GM18870 (cell line): ENCODE data around the gene RABL6.
"Not testable (repeated sequence)": the region's sequence is repeated elsewhere in the genome, so short reads cannot be mapped to it uniquely, and the experiment has no call there.

Experiments
- ATAC-seq: cut with Tn5 transposase; IDR thresholded peaks from one replicate; pipeline ENCODE4 v1.9.1; 2021; ENCODE audit warnings: moderate library complexity; ENCODE audit not compliant: unreplicated experiment

The RABL6 gene

DNA sequence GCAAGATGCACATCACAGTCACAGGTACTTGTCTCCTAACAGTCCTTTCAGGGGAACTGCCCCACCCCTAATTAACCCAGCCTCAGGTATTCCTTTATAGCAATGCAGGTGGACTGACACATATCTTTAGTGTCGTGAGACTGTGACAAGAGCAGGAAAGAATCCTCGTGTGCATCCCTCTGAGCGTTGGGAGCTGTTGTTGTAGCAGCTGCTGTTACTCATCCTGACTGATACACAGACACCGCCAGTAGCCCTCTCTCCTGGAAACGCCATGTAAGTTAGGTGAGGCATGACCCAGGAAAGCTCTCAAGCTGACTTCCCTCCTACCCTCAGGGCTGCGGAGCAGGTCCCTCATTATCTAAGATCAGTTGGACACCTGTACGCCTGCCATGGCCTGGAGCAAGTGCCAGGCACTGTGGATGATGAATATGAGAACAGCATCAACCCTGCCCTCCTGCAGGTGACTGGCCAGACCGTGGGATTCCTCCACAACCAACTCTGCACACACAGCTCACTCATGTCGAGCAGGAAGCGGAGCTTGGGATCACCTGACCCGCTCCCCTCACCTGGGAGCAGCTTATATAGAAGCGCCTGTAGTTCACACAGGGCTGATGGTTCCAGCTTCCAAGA is 33.2 kb upstream of the RABL6 start:
- no peak for ATAC-seq

DNA sequence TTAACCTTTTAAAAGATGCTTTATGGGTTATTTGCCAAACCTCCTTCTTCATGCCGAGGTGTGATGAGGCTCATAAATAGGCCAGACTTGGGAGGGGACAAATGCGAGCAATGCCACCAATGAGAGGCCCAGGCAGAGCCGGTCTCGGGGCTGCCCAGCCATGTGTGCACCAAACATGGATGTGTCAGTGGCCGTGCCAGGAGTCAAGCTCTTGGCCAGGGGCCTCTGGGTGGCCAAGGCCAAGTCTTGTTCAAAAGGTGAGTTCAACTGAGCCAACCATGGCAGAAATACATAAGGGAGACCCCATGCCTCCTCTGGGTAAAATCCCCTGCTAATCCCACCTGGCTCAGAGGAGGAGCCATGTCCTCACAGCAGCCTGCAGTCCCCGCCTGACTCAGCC is 32.6 kb upstream of the RABL6 start:
- no peak for ATAC-seq

DNA sequence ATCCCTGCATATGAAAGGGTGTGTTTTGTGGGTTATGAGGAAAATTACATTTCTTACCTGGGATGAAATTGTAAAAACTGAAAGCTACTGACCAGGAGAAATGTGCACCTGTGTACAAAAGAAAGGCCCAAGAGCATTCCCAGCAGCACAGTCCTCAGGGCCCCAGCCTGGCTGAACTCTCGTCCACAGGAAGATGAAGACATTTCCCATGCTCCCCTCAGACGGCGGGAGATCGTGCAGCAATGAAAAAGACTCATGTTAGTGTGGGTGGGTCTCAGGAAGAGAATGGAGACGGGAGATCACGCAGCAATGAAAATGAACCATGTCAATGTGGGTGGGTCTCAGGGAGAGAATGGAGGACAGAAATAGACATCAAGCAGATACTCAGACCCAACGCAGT is 30.8 kb upstream of the RABL6 start:
- ATAC-seq, result no peak

DNA sequence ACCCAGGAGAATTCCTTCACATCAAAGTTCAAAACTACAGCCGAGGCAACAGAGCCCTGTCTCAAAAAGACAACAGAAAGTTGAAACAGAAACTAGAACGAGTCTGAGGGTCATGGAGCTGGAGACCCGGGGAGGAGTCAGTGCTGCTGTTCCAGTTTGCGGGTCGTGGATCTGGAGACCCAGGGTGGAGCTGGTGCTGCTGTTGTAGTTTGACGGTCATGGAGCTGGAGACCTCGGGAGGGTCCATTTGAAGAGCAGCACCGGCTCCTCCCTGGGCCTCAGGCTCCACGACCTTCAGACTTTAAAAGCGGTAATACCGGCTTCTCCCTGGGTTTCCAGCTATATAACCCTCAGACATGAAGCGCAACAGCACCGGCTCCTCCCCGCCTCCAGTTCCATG is 30.4 kb upstream of the RABL6 start:
- ATAC-seq, result no peak

DNA sequence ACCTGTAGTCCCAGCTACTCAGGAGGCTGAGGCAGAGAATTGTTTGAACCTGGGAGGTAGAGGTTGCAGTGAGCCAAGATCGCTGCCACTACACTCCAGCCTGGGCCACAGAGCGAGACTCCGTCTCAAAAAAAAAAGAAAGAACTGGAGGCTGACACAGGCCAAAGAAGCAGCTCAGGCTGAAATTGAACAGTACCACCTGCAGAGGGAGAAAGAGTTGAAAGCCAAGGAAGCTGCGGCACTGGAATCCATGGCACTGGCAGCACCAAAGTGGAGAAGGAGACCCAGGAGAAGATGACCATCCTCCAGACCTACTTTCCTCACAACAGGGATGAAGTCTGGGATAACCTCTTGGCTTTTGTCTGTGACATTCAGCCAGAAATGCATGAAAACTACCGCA is 27.9 kb upstream of the RABL6 start:
- no peak for ATAC-seq

DNA sequence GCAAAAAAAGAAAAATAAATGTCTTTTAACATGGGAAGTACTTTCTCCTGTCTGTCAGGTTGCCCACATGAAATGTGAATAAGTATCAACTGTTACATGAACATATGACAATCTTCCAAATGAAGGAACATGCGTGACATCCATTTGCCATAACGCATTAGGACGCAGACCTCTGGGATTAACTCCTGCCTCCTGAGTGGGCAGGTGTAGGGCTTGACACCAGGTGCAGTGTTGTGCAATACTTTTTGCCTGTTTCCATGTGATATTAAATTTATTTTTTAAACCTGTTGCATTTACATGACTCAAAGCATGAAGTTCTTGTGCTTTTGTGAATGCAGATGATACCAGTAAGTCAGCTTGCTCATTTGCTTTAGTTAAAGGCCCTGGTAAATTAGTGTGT is 25.3 kb upstream of the RABL6 start:
- no peak for ATAC-seq

DNA sequence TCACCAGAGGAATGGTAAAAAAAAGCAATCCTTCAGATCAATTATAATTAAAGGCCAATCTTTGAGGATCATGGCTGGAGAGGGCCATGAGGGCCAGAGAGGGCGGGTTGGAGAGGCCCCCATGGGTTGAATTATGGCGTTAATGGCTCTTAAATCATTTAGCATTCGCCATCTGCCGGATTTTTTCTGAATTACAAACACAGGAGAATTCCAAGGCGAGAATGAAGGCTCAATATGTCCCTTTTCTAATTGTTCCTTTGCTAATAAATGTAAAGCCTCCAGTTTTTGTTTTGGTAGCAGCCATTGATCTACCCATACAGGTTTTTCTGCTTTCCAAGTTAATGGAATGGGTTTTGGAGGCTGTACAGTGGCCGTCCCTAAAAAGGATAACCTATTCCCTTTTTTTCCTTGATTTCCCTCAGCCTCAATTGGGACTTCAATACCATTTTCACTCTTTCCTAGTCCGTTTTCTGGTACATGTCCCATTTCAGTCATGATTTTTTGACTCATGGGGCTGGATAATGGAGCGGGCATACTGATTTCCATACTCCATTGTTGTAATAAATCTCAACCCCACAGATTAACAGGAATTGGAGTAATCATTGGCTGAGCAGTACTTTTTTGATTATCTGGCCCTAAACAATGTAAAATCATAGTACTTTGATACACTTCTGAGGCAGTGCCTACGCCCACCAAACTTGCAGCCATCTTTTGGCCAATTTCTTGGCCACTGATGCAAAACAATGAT is 23.3 kb upstream of the RABL6 start:
- ATAC-seq, result no peak

DNA sequence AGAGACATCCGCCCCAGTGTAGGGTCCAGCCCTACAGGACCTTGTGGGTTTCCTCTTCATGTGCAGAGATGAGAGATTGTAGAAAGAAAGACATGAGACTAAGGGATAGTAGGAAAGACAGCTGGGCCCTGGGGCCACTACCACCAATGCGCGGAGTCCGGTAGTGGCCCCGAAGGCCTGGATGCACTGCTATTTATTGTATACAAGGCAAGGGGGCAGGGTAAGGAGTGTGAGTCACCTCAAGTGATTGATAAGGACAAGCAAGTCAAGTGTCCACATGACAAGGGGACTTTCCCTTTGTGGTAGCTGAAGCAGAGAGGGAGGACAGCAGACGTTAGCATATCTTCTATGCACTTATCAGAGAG is 22.8 kb upstream of the RABL6 start:
- no peak for ATAC-seq

DNA sequence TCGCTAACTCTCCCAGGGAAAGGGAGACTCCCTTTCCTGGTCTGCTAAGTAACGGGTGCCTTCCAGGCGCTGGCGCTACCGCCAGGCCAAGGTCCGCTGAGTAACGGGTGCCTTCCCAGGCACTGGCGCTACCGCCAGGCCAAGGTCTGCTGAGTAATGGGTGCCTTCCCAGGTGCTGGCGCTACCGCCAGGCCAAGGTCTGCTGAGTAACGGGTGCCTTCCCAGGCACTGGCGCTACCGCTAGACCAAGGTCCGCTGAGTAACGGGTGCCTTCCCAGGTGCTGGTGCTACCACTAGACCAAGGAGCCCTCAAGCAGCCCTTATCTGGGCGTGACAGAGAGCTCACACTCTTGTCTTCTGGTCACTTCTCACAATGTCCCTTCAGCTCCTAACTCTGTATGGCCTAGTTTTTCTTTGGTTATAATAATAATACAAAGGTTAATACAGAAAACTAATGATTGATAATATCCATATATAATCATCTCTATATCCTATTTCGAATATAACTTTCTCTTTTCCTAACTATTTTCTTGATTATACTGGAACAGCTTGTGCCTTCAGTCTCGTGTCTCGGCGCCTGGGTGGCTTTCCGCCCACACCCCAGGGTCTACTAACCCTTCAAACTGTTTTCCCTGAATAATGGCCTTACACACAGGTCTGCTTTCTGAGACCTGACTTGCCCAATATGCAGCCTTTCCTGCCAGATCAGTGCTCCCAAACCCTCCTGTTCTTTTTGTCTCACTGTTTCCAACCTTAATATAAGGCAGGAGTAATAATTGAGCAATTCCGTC is 22.0 kb upstream of the RABL6 start:
- ATAC-seq, result not testable (repeated sequence)

DNA sequence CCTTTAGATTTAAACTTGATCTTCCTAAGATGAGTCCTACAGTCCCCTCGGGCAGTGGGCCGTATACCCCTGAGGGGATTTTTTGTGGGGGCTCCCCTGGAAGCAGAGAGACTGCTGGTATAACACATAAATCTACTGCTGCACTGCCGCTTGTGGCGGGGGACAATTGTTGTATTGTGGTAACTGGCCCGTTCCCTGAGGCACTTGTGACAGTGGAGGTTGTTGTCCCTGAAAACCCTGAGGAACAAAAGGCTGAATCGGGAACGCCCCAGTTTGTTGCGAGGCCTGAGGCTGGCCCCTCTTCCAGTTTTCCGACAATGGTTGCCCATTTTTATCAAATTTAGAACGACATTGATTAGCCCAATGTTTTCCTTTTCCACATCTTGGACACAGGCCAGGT is 21.3 kb upstream of the RABL6 start:
- ATAC-seq, result no peak

DNA sequence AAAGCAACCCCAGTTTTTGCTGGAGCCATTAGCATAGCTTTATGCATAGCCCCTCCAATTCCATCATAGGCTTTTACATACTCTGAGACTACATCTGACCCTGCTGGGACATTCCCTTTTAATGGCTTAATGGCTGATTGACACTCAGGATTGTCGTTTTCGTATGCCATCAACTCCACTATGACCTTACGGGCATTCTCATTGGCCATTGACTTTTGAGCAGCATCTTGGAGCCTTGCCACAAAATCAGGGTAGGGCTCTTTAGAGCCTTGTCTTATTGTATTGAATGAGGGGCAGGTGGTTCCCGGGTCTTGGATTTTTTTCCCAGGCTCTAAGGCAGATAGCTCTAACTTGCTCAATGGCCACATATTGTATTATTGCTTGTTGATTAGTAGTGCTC is 20.8 kb upstream of the RABL6 start:
- not testable (repeated sequence) for ATAC-seq

DNA sequence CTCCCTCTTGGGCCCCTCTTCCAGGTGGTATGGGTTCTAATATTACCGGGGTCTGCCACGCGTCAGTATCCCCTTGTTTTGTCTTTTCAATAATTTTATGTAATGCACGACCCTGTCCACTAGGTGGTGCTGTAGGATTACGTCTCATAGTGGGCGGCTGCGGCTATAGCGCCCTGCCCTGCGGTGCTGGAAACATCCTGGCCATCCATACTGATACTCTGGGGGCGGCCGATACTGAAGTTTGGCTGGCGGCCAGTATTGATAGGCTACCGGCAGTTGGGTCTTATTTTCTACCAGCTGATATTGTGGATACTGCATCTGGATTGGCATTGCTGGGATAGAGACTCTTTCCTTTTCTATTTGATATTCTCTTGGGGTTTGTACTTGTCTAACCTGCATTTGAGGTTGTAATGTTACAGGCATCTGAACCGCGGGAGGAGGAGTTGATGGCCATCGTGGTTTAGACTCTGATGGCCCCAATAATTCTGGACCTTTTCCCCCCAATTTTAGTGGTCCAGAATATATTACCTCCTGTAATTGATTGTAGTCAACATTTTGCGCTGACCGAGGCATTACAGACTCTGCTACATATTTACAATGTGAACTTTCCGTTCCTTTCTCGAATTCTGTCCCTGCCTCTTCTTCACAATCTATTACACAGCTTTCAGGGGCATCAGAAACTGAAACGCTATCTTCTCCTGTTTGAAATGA is 19.9 kb upstream of the RABL6 start:
- no peak for ATAC-seq

DNA sequence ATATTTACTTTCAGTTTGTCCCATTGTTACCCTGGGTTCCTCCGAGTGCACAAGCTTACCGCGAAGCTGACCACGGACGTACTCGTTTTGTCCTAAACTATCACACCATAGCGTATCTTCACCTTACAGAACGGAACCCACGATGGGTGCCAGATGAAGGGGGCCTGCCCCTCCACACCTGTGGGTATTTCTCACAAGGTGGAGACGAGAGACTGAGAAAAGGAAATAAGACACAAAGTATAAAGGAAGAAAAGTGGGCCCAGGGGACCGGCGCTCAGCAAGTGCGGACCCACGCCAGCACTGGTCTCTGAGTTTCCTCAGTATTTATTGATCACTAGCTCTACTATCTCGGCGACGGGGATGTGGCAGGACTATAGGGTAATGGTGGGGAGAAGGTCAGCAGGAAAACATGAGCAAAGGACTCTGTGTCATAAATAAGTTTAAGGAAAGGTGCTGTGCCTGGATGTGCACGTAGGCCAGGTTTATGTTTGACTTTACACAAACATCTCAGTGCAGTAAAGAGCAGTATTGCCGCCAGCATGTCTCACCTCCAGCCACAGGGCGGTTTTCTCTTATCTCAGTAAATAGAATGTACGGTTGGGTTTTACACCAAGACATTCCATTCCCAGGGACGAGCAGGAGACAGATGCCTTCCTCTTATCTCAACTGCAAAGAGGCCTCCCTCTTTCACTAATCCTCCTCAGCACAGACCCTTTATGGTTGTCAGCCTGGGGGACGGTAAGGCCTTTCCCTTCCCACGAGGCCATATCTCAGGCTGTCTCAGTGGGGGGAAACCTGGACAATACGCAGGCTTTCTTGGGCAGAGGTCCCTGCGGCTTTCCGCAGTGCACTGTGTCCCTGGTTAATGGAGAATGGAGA is 18.9 kb upstream of the RABL6 start:
- ATAC-seq, result not testable (repeated sequence)

DNA sequence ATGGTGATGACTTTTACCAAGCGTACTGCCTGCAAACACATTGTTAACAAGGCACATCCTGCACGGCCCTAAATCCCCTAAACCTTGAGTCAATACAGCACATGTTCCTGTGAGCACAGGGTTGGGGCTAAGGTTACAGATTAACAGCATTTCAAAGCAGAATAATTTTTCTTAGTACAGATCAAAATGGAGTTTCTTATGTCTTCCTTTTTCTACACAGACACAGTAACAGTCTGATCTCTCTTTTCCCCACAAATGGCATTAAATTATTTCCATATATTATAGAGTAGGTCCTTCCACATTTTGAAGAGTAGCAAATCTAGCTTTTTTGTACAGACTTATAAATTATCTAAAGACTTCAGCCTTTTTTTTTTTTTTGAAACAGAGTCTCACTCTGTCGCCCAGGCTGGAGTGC is 18.2 kb upstream of the RABL6 start:
- ATAC-seq, result no peak

DNA sequence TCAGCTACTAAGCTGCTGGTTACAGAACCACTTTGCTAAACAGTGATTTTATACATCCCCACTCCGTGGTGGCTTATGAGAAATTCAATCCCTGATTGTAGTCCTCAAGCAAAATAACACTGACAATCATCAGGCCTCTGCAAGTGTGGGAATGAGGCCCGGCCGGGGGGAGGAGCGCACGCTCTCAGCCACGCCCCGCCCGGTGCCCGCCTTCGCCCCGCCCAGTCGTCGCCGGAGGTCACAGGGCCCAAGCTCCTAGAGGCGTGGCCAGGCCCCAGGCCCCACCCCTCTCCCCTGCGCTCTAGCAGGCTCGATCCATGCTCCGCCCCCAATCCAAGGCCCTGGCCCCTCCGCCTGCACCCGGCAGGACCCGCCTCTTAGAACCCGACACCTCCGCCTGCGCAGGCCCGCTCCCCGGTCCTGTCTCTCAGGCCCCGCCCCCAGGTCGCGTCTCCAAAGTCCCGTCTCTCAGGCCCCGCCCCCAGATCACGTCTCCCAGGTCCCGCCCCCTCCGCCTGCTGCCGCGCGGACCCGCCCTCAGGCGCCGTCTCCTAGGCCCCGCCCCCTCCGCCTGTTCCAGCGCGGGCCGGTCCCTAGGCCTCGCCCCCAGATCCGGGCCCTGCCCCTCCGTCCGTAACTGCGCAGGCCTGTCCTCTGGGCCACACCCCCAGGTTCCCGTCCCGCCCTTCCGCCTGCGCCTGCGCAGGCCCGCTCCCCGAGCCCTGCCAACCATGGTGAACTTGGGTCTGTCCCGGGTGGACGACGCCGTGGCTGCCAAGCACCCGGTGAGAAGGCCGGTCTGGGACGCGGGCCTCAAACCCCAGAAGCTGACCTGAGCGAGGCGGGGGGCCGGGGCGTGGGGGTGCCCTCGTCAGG is 16.9 kb upstream of the RABL6 start, which contains the start of gene TMEM141:
Gene TMEM141, plus strand, starts transcription at position 705 of the 876 bp plus-strand sequence. Its CDS starts 27 bp downstream, at position 732.
- ATAC-seq, result peak; percentile 58

DNA sequence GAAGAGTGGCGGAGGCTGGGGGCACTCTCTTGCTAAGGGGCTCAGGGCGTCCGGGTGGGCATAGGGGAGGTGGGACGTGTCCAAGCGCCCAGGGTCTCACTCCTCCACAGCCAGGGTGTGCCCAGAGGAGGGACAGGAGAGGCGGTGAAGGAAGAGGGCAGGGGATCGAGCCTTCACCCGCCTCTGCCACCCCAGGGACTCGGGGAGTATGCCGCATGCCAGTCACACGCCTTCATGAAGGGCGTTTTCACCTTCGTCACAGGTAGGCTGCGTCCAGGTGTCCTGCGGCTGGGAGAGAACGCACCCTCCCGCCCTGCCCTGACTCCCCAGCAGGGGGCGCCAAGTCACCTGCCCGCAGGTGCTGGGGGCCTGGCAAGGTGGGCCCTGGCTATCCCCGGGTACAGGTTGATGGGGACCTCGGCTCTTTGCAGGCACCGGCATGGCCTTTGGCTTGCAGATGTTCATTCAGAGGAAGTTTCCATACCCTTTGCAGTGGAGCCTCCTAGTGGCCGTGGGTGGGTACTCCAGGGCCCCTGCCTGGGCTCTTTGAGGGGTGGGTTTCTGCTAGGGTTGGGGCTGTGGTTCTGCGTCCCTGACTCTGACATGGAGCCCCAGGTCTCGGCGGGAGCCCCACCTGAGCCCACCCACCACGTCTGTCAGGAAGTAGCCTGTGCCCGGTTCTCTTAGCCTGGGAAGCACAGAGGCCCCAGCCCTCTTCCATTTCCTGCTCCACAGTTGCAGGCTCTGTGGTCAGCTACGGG is 16.1 kb upstream of the RABL6 start:
- peak; percentile 16 for ATAC-seq

DNA sequence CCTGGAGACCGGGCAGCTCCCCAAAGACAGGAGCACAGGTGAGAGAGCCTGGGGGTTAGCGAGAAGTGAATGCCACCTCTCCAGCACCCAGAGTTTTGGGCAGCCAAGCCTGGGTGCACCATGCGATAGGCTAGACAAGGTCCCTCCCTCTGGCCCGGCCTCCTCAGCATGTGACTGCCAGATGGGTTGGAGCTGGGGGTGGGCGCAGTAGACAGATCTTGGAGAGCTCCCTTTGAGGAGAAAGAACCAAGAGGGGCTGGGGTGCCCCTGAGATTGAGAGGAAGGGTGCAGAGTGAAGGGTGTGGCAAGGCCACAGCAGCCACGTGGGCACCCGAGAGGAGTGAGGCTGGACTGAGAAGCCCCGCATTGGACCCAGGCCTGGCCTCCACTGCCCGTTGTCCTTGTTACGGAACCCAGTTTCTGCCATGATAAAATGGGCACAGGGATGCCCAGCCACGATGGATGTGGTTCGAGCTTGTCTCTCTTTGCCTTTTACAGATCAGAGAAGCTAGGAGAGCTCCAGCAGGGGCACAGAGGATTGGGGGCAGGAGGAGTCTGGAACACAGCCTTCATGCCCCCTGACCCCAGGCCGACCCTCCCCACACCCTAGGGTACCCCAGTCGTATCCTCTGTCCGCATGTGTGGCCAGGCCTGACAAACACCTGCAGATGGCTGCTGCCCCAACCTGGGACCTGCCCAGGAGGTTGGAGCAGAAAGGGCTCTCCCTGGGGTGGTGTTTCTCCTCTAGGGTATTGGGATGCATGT is 15.2 kb upstream of the RABL6 start:
- ATAC-seq, result no peak
